Tibial artery (tissue), 4 donors: ENCODE data around the gene KIF1C.
A peak's percentile ranks its signal among the peaks of the same experiment; 100 is the strongest.

Source experiments
- DNase-seq, 2 donors: peaks; one replicate each; pipeline ENCODE4 v3.0.0-alpha.2; 2019
- H3K27ac ChIP-seq, 2 donors: fragments of 200-600 bp; sonication (generic) in 1 of 2; 1 replicate in 1 of 2; 2 replicates in 1 of 2; pipeline ENCODE4 v1.5.1; 2018 to 2019; ENCODE audit warnings: mild to moderate bottlenecking in 1 of 2
- H3K27me3 ChIP-seq, 2 donors: fragments of 200-600 bp; sonication (generic) in 1 of 2; one replicate each; pipeline versions ENCODE4 v1.5.1 to v1.6.0; 2016 to 2019
- H3K36me3 ChIP-seq, 3 donors: fragments of 200-600 bp; sonication (generic) in 2 of 3; one replicate each; pipeline ENCODE4 v1.5.1; 2016 to 2019; ENCODE audit warnings: mild to moderate bottlenecking in 2 of 3
- H3K4me1 ChIP-seq, 4 donors: fragments of 200-600 bp; sonication (generic) in 2 of 4; 1 replicate in 3 of 4; 2 replicates in 1 of 4; pipeline ENCODE4 v1.5.1; 2016 to 2019
- H3K4me3 ChIP-seq, 2 donors: fragments of 200-600 bp; sonication (generic) in 1 of 2; 1 replicate in 1 of 2; 2 replicates in 1 of 2; pipeline ENCODE4 v1.5.1; 2018 to 2019; ENCODE audit warnings: mild to moderate bottlenecking in 2 of 2
- H3K9me3 ChIP-seq, 3 donors: fragments of 200-600 bp; sonication (generic) in 1 of 3; one replicate each; pipeline ENCODE4 v1.5.1; 2016 to 2019
- intact Hi-C: fragments of 100-400 bp; cut with DNase I; formaldehyde crosslinking; loops from one replicate; pipeline ENCODE4 v1.15.0; 2023; ENCODE audit warnings: low total_unique reads
- TF ChIP-seq, protein P1 (sequence below), 2 experiments: fragments of 200-600 bp in 1 of 2; fragments of 450-650 bp in 1 of 2; IDR thresholded peaks; one replicate each; pipeline ENCODE4 v1.5.1; 2017 to 2019; ENCODE audit warnings: antibody characterized with exemption in 2 of 2, mild to moderate bottlenecking in 1 of 2, moderate library complexity in 1 of 2

The KIF1C gene

GRCh38 chr17:4969551-4970173, 28.1 kb upstream of the KIF1C start:
- peak overlapping the region; percentile 90 to 92 for H3K27ac ChIP-seq
- intact Hi-C loops, result no loop called here
- H3K4me3 ChIP-seq, result peak overlapping the region in 1 of 2 donors; percentile 66
- H3K27me3 ChIP-seq, result no peaks in the 10 kb centered on the region
- DNase-seq, result no peak
- H3K4me1 ChIP-seq, result peaks cover 0 to 35% (median 34%) of the 10 kb centered on the region in 4 donors
- TF ChIP-seq, protein P1, sequence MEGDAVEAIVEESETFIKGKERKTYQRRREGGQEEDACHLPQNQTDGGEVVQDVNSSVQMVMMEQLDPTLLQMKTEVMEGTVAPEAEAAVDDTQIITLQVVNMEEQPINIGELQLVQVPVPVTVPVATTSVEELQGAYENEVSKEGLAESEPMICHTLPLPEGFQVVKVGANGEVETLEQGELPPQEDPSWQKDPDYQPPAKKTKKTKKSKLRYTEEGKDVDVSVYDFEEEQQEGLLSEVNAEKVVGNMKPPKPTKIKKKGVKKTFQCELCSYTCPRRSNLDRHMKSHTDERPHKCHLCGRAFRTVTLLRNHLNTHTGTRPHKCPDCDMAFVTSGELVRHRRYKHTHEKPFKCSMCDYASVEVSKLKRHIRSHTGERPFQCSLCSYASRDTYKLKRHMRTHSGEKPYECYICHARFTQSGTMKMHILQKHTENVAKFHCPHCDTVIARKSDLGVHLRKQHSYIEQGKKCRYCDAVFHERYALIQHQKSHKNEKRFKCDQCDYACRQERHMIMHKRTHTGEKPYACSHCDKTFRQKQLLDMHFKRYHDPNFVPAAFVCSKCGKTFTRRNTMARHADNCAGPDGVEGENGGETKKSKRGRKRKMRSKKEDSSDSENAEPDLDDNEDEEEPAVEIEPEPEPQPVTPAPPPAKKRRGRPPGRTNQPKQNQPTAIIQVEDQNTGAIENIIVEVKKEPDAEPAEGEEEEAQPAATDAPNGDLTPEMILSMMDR (IDR thresholded peaks at IDR 0.05), result no peak
- H3K9me3 ChIP-seq, result no peaks in the 10 kb centered on the region
- peaks cover 15 to 50% (median 44%) of the 10 kb centered on the region in 3 donors for H3K36me3 ChIP-seq

DNA sequence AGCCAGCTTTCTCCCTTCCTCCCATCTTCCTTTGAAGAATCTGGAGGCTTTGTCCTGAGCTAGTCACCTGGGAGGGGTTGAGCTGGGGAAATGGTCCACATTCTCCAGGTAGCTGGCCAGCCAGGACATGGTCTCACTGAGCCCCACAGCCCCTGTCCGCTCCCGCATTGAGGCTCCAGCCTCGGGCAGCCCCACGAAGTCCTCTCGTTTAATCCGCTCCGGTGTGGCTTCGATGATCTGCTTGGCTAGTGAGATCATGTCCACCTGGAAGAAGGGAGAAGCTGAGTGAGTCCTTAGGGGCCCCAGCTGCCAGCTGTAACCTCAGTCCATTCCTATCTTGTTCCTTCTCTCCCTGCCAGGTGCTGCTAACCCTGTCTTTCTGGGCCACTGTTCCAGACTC, 27.5 kb upstream of the KIF1C start:
- peaks cover 15 to 54% (median 45%) of the 10 kb centered on the region in 3 donors for H3K36me3 ChIP-seq
- TF ChIP-seq, protein P1 (IDR thresholded peaks at IDR 0.05), result no peak
- H3K9me3 ChIP-seq, result no peaks in the 10 kb centered on the region
- H3K4me3 ChIP-seq, result no peak overlapping the region
- H3K27me3 ChIP-seq, result no peaks in the 10 kb centered on the region
- intact Hi-C loops, result no loop called here
- H3K4me1 ChIP-seq, result peaks cover 0 to 35% (median 34%) of the 10 kb centered on the region in 4 donors
- H3K27ac ChIP-seq, result peak overlapping the region; percentile 90 to 92
- no peak for DNase-seq

DNA sequence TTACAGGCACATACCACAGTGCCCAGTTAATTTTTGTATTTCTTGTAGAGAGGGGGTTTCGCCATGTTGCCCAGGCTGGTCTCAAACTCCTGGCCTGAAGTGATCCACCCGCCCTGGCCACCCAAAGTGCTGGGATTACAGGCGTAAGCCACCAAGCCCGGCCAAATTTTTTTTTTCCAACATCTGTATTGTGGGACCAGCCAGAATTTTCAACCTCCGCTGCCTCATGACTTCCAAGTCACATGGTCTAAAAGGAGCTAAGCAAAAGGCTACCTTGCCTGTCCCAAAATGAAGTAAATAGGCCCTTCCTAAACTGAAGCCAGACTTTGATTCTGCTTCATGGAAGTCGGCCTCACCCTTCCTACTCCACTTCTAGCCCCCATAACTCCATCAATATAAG, 25.9 kb upstream of the KIF1C start:
- H3K36me3 ChIP-seq, result peaks cover 20 to 68% (median 51%) of the 10 kb centered on the region in 3 donors
- no peak overlapping the region for H3K27ac ChIP-seq
- intact Hi-C loops, result no loop called here

GRCh38 chr17:4972322-4972721, 25.4 kb upstream of the KIF1C start:
- Histone ChIP-seq H3K9me3 (no peaks in the 10 kb centered on the region), H3K4me1 (peaks cover 0 to 24% (median 22%) of the 10 kb centered on the region in 4 donors), H3K27ac (peak overlapping the region; percentile 5 to 6), H3K36me3 (peaks cover 25 to 73% (median 56%) of the 10 kb centered on the region in 3 donors), H3K4me3 (no peak overlapping the region), H3K27me3 (no peaks in the 10 kb centered on the region)
- intact Hi-C loops, result no loop called here
- no peak for DNase-seq
- TF ChIP-seq, protein P1 (IDR thresholded peaks at IDR 0.05), result no peak

More for the DNA sequence above, 25.9 kb upstream of the KIF1C start:
- H3K4me3 ChIP-seq, result no peak overlapping the region
- H3K4me1 ChIP-seq, result peaks cover 0 to 24% (median 22%) of the 10 kb centered on the region in 4 donors
- no peak for DNase-seq
- no peaks in the 10 kb centered on the region for H3K27me3 ChIP-seq
- no peaks in the 10 kb centered on the region for H3K9me3 ChIP-seq
- TF ChIP-seq, protein P1 (IDR thresholded peaks at IDR 0.05), result no peak

DNA sequence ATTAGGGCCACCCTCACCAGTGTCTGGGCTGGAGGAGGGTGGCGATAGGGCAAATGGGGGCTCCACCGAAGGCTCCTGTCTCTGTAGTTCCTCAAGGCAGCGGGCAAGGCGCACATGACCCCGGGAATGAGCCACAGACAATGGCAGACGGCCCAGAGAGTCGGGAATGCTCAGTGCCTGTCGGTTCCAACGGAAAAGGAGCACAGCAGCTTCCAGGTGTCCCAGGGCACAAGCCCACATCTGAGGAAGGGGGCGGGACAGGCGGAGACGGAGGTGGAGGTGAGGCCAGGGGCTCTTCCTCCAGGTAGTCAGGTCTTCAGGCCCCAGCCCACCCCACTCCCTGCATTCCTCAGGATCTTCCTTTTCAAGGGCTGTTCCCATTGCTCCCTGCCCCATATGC, 25.0 kb upstream of the KIF1C start:
- no peaks in the 10 kb centered on the region for H3K9me3 ChIP-seq
- DNase-seq, result no peak
- intact Hi-C loops, result no loop called here
- no peak overlapping the region for H3K4me3 ChIP-seq
- H3K36me3 ChIP-seq, result peaks cover 29 to 78% (median 60%) of the 10 kb centered on the region in 3 donors
- H3K27ac ChIP-seq, result peak overlapping the region in 1 of 2 donors; percentile 6
- H3K4me1 ChIP-seq, result peaks cover 0 to 24% (median 22%) of the 10 kb centered on the region in 4 donors
- no peaks in the 10 kb centered on the region for H3K27me3 ChIP-seq
- TF ChIP-seq, protein P1 (IDR thresholded peaks at IDR 0.05), result no peak
